ENCODE results near the gene AGBL2.
"Not testable (repeated sequence)": the region's sequence is repeated elsewhere in the genome, so short reads cannot be mapped to it uniquely, and the experiment has no call there.

The AGBL2 gene

GRCh38 chr11:47688111-47688510 lies 27.1 kb downstream of the AGBL2 start:
- no peaks in the 10 kb centered on the region for H3K79me2 ChIP-seq (ENCODE audit: insufficient read depth, low read length)
- no peak overlapping the region for H3K9ac ChIP-seq (ENCODE audit: low read length)
- H3K27ac ChIP-seq (ENCODE audit: low read depth, low read length, poor library complexity, severe bottlenecking) = no peak overlapping the region
- no peaks in the 10 kb centered on the region for H3K27me3 ChIP-seq (ENCODE audit: insufficient read depth, low read length)
- H3F3A ChIP-seq (ENCODE audit: insufficient read depth, low read length) = no peaks in the 10 kb centered on the region
- no peaks in the 10 kb centered on the region for H3K36me3 ChIP-seq (ENCODE audit: insufficient read depth, low read length)
- H3K4me1 ChIP-seq (ENCODE audit: insufficient read depth, low read length, severe bottlenecking) = peaks cover under 1% of the 10 kb centered on the region
- no peak overlapping the region for H2AFZ ChIP-seq (ENCODE audit: low read length)
- TF ChIP-seq CTCF (IDR thresholded peaks at IDR 0.05; ENCODE audit: low read length) (no peak), EZH2 (IDR thresholded peaks at IDR 0.05; ENCODE audit: borderline replicate concordance, low read length) (no peak)
- no peak overlapping the region for H3K4me2 ChIP-seq (ENCODE audit: low read length)
- H3K9me2 ChIP-seq (ENCODE audit: low read depth, low read length) = no peaks in the 10 kb centered on the region
- H3K9me3 ChIP-seq (ENCODE audit: low read length) = no peaks in the 10 kb centered on the region
- no peak overlapping the region for H3K4me3 ChIP-seq (ENCODE audit: low read depth, low read length, poor library complexity, severe bottlenecking)
- H4K20me1 ChIP-seq (ENCODE audit: insufficient read depth, low read length) = no peaks in the 10 kb centered on the region

- not testable (repeated sequence) for H3K27me3 ChIP-seq (ENCODE audit: insufficient read depth, low read length); H3K79me2 ChIP-seq (ENCODE audit: insufficient read depth, low read length); H3K27ac ChIP-seq (ENCODE audit: low read depth, low read length, poor library complexity, severe bottlenecking); H2AFZ ChIP-seq (ENCODE audit: low read length); H3K9ac ChIP-seq (ENCODE audit: low read length); H3K4me1 ChIP-seq (ENCODE audit: insufficient read depth, low read length, severe bottlenecking); H3K36me3 ChIP-seq (ENCODE audit: insufficient read depth, low read length); H3K4me3 ChIP-seq (ENCODE audit: low read depth, low read length, poor library complexity, severe bottlenecking); H3F3A ChIP-seq (ENCODE audit: insufficient read depth, low read length); H3K9me3 ChIP-seq (ENCODE audit: low read length); H3K9me2 ChIP-seq (ENCODE audit: low read depth, low read length); H3K4me2 ChIP-seq (ENCODE audit: low read length); H4K20me1 ChIP-seq (ENCODE audit: insufficient read depth, low read length)
Measured at GRCh38 chr11:47686704-47687103, 28.5 kb downstream of the AGBL2 start.

- Histone ChIP-seq H3K4me3 (ENCODE audit: low read depth, low read length, poor library complexity, severe bottlenecking) (no peak overlapping the region), H3K27me3 (ENCODE audit: insufficient read depth, low read length) (no peaks in the 10 kb centered on the region), H3K9me3 (ENCODE audit: low read length) (no peaks in the 10 kb centered on the region), H3K4me2 (ENCODE audit: low read length) (no peak overlapping the region), H2AFZ (ENCODE audit: low read length) (no peak overlapping the region), H3F3A (ENCODE audit: insufficient read depth, low read length) (no peaks in the 10 kb centered on the region), H3K79me2 (ENCODE audit: insufficient read depth, low read length) (no peaks in the 10 kb centered on the region), H3K9me2 (ENCODE audit: low read depth, low read length) (no peaks in the 10 kb centered on the region), H3K9ac (ENCODE audit: low read length) (no peak overlapping the region), H3K4me1 (ENCODE audit: insufficient read depth, low read length, severe bottlenecking) (peaks cover 5% of the 10 kb centered on the region), H4K20me1 (ENCODE audit: insufficient read depth, low read length) (no peaks in the 10 kb centered on the region), H3K36me3 (ENCODE audit: insufficient read depth, low read length) (no peaks in the 10 kb centered on the region), H3K27ac (ENCODE audit: low read depth, low read length, poor library complexity, severe bottlenecking) (no peak overlapping the region)
- TF ChIP-seq EZH2 (IDR thresholded peaks at IDR 0.05; ENCODE audit: borderline replicate concordance, low read length) (no peak), CTCF (IDR thresholded peaks at IDR 0.05; ENCODE audit: low read length) (no peak)
Measured at GRCh38 chr11:47686151-47686550, 29.0 kb downstream of the AGBL2 start.

GRCh38 chr11:47675851-47676250 lies 39.3 kb downstream of the AGBL2 start:
- no peaks in the 10 kb centered on the region for H3K4me1 ChIP-seq (ENCODE audit: insufficient read depth, low read length, severe bottlenecking)
- H3K9me3 ChIP-seq (ENCODE audit: low read length) = no peaks in the 10 kb centered on the region
- H3K4me3 ChIP-seq (ENCODE audit: low read depth, low read length, poor library complexity, severe bottlenecking) = no peak overlapping the region
- no peaks in the 10 kb centered on the region for H3K27me3 ChIP-seq (ENCODE audit: insufficient read depth, low read length)
- H3K9ac ChIP-seq (ENCODE audit: low read length) = no peak overlapping the region
- no peak overlapping the region for H3K4me2 ChIP-seq (ENCODE audit: low read length)
- no peaks in the 10 kb centered on the region for H3K9me2 ChIP-seq (ENCODE audit: low read depth, low read length)
- no peak overlapping the region for H3K27ac ChIP-seq (ENCODE audit: low read depth, low read length, poor library complexity, severe bottlenecking)
- TF ChIP-seq CTCF (IDR thresholded peaks at IDR 0.05; ENCODE audit: low read length) = no peak
- TF ChIP-seq EZH2 (IDR thresholded peaks at IDR 0.05; ENCODE audit: borderline replicate concordance, low read length) = no peak
- no peak overlapping the region for H2AFZ ChIP-seq (ENCODE audit: low read length)
- H3K36me3 ChIP-seq (ENCODE audit: insufficient read depth, low read length) = no peaks in the 10 kb centered on the region
- H3K79me2 ChIP-seq (ENCODE audit: insufficient read depth, low read length) = no peaks in the 10 kb centered on the region
- no peaks in the 10 kb centered on the region for H3F3A ChIP-seq (ENCODE audit: insufficient read depth, low read length)
- no peaks in the 10 kb centered on the region for H4K20me1 ChIP-seq (ENCODE audit: insufficient read depth, low read length)

Data from OCI-LY1 (cell line).